ENCODE measurements around the gene ASTN2. TPM values are rescaled to one million over a fixed set of nuclear protein-coding genes. Genes with fewer than 3 reads are reported as not detected.

Gene ASTN2
- total RNA-seq, 4 donors from 2014 or later = 4.0 to 7.0 (median 4.9) TPM

- no peaks in the 10 kb centered on the region for H3K4me1 ChIP-seq
- ATAC-seq = no peak
- H3K9me3 ChIP-seq = no peaks in the 10 kb centered on the region
Observed at GRCh38 chr9:117313989-117314388, 100.9 kb downstream of the ASTN2 start.

GRCh38 chr9:117307701-117308100 is 107.2 kb downstream of the ASTN2 start:
- Histone ChIP-seq H3K9me3 (no peaks in the 10 kb centered on the region), H3K36me3 (no peaks in the 10 kb centered on the region), H3K4me3 (no peak overlapping the region), H3K27ac (no peak overlapping the region), H3K4me1 (no peaks in the 10 kb centered on the region), H3K27me3 (peaks cover 25% of the 10 kb centered on the region)
- no peak for TF ChIP-seq POLR2A (IDR thresholded peaks at IDR 0.05)
- no peak for TF ChIP-seq EP300 (IDR thresholded peaks at IDR 0.05)
- TF ChIP-seq, protein P1, sequence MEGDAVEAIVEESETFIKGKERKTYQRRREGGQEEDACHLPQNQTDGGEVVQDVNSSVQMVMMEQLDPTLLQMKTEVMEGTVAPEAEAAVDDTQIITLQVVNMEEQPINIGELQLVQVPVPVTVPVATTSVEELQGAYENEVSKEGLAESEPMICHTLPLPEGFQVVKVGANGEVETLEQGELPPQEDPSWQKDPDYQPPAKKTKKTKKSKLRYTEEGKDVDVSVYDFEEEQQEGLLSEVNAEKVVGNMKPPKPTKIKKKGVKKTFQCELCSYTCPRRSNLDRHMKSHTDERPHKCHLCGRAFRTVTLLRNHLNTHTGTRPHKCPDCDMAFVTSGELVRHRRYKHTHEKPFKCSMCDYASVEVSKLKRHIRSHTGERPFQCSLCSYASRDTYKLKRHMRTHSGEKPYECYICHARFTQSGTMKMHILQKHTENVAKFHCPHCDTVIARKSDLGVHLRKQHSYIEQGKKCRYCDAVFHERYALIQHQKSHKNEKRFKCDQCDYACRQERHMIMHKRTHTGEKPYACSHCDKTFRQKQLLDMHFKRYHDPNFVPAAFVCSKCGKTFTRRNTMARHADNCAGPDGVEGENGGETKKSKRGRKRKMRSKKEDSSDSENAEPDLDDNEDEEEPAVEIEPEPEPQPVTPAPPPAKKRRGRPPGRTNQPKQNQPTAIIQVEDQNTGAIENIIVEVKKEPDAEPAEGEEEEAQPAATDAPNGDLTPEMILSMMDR (IDR thresholded peaks at IDR 0.05) = no peak
- TF ChIP-seq POLR2AphosphoS5 (IDR thresholded peaks at IDR 0.05) = no peak
- no peak for ATAC-seq
- WGBS, 2 donors (ENCODE audit: low coverage in 1 of 2) = 48 to 53% methylated on average over 3 of the region's 3 CpGs

More at GRCh38 chr9:117313989-117314388, 100.9 kb downstream of the ASTN2 start:
- Histone ChIP-seq H3K36me3 (no peaks in the 10 kb centered on the region), H3K4me3 (no peak overlapping the region), H3K27me3 (peaks cover 8% of the 10 kb centered on the region), H3K27ac (no peak overlapping the region)
- WGBS, 2 donors (ENCODE audit: low coverage in 1 of 2) = 37 to 50% methylated on average over 1 to 2 of the region's 2 CpGs
- TF ChIP-seq POLR2AphosphoS5 (IDR thresholded peaks at IDR 0.05) (no peak), POLR2A (IDR thresholded peaks at IDR 0.05) (no peak), EP300 (IDR thresholded peaks at IDR 0.05) (no peak)
- TF ChIP-seq, protein P1 (IDR thresholded peaks at IDR 0.05) = no peak

- ATAC-seq = no peak
Observed at GRCh38 chr9:117306032-117306431, 108.8 kb downstream of the ASTN2 start.

DNA sequence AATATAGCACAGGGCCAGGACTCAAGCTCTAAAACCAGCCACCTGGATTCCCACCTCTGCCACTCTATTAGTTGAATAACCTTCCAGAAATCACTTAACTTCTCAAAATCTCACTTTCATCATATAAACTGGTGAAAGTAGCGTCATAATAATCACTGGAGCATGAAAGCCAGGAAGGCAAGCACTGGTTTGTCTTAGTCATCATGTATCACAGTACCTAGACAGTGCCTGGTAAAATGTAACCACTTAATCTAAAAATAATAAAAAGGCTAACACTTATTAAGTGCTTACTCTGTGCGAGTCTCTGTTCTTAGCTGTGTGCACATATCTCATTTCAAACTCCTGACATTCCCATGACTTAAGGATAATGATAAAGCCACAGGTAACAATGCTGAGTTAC is 109.4 kb downstream of the ASTN2 start:
- no peaks in the 10 kb centered on the region for H3K4me1 ChIP-seq
- no peak for ATAC-seq
- TF ChIP-seq POLR2AphosphoS5 (IDR thresholded peaks at IDR 0.05) (no peak), EP300 (IDR thresholded peaks at IDR 0.05) (no peak), POLR2A (IDR thresholded peaks at IDR 0.05) (no peak)
- TF ChIP-seq, protein P1 (IDR thresholded peaks at IDR 0.05) = no peak
- H3K27ac ChIP-seq = no peak overlapping the region
- H3K36me3 ChIP-seq = no peaks in the 10 kb centered on the region
- no peaks in the 10 kb centered on the region for H3K9me3 ChIP-seq
- H3K4me3 ChIP-seq = no peak overlapping the region
- peaks cover 21% of the 10 kb centered on the region for H3K27me3 ChIP-seq
- 55 to 73% methylated on average over 2 of the region's 2 CpGs for WGBS, 2 donors (ENCODE audit: low coverage in 1 of 2)

More at GRCh38 chr9:117306032-117306431, 108.8 kb downstream of the ASTN2 start:
- Histone ChIP-seq H3K4me1 (no peaks in the 10 kb centered on the region), H3K9me3 (no peaks in the 10 kb centered on the region), H3K27ac (no peak overlapping the region), H3K27me3 (peaks cover 25% of the 10 kb centered on the region), H3K36me3 (no peaks in the 10 kb centered on the region), H3K4me3 (no peak overlapping the region)
- WGBS, 2 donors (ENCODE audit: low coverage in 1 of 2) = 75 to 85% methylated on average over 3 of the region's 3 CpGs
- TF ChIP-seq POLR2A (IDR thresholded peaks at IDR 0.05) (no peak), EP300 (IDR thresholded peaks at IDR 0.05) (no peak), POLR2AphosphoS5 (IDR thresholded peaks at IDR 0.05) (no peak)
- TF ChIP-seq, protein P1 (IDR thresholded peaks at IDR 0.05) = no peak

- Histone ChIP-seq H3K4me1 (no peaks in the 10 kb centered on the region), H3K36me3 (no peaks in the 10 kb centered on the region), H3K9me3 (no peaks in the 10 kb centered on the region), H3K27me3 (peaks cover 17% of the 10 kb centered on the region), H3K27ac (no peak overlapping the region), H3K4me3 (no peak overlapping the region)
- TF ChIP-seq EP300 (IDR thresholded peaks at IDR 0.05) = no peak
- no peak for ATAC-seq
- whole genome bisulfite sequencing, 2 donors (ENCODE audit: low coverage in 1 of 2) = 53 to 68% methylated on average over 3 of the region's 5 CpGs
Observed at GRCh38 chr9:117304549-117304948, 110.3 kb downstream of the ASTN2 start.
